HFFc6 (cell line): ENCODE results near the gene GANAB. TPM values are rescaled to one million over a fixed set of nuclear protein-coding genes. Genes with fewer than 3 reads are reported as not detected.

Experiments used
- DNase-seq: peaks from one replicate; pipeline ENCODE4 v3.0.0-alpha.2; 2018
- H3K27ac Mint-ChIP-seq: 2 replicates; pipeline ENCODE4 v1.8.0; 2020; ENCODE audit warnings: mild to moderate bottlenecking, mixed read lengths
- H3K27me3 Mint-ChIP-seq: 2 replicates; pipeline ENCODE4 v1.8.0; 2021; ENCODE audit warnings: mild to moderate bottlenecking, moderate library complexity, mixed read lengths; ENCODE audit not compliant: insufficient read depth
- H3K36me3 Mint-ChIP-seq: 2 replicates; pipeline ENCODE4 v1.8.0; 2021; ENCODE audit warnings: low read depth, mixed read lengths
- H3K4me1 Mint-ChIP-seq: 2 replicates; pipeline ENCODE4 v1.8.0; 2020; ENCODE audit warnings: low read depth, mixed read lengths
- H3K4me3 Mint-ChIP-seq: 2 replicates; pipeline ENCODE4 v1.8.0; 2020; ENCODE audit warnings: mild to moderate bottlenecking, moderate library complexity, mixed read lengths
- H3K9me3 Mint-ChIP-seq: 2 replicates; pipeline ENCODE4 v1.8.0; 2020; ENCODE audit warnings: mild to moderate bottlenecking, mixed read lengths
- CTCF ChIP-seq: fragments of 200-600 bp; sonication (generic); IDR thresholded peaks from 2 replicates; pipeline ENCODE4 v1.5.0; 2021; ENCODE audit warnings: antibody characterized with exemption, mild to moderate bottlenecking
- total RNA-seq, 6 experiments: library from RNA; stranded (reverse); fragmentation: NEBNext Ultra II Directional; extraction: Animal tissue kit (Norgen Biotek cat#: 25700); gene quantifications; 2 replicates in 1 of 6; 3 replicates in 5 of 6; pipeline ENCODE4 v1.2.3, GENCODE V29; 2021

Gene GANAB
- total RNA-seq, 6 experiments from 2014 or later = 331 to 450 (median 416) TPM

GRCh38 chr11:62613291-62613778 is 33.1 kb downstream of the GANAB start:
- Mint-ChIP-seq H3K9me3 (no peaks in the 10 kb centered on the region), H3K27ac (peak overlapping the region; percentile 66), H3K4me3 (no peak overlapping the region), H3K4me1 (peaks cover 25% of the 10 kb centered on the region), H3K27me3 (peaks cover 5% of the 10 kb centered on the region), H3K36me3 (peaks cover 11% of the 10 kb centered on the region)
- no peak for DNase-seq
- TF ChIP-seq CTCF = no peak

GRCh38 chr11:62612366-62613290 is 33.8 kb downstream of the GANAB start, which contains the start of the genes EML3 and ROM1:
Gene EML3 (minus strand): TSS chr11:62612775. CDS start chr11:62612457, 318 bp downstream.
Gene ROM1 (plus strand): TSS chr11:62613257. CDS start chr11:62613282, 25 bp downstream.
- Mint-ChIP-seq H3K27ac (peak within 1 kb of the TSS; percentile 93), H3K27me3 (peaks cover 5% of the 10 kb centered on the region), H3K4me3 (peak within 1 kb of the TSS; percentile 96), H3K9me3 (no peaks in the 10 kb centered on the region), H3K36me3 (peaks cover 11% of the 10 kb centered on the region), H3K4me1 (peaks cover 25% of the 10 kb centered on the region)
- DNase-seq = peak; percentile 43
- TF ChIP-seq CTCF = peak; percentile 98

- peaks cover 16% of the 10 kb centered on the region for H3K36me3 Mint-ChIP-seq
- H3K4me1 Mint-ChIP-seq = peaks cover 25% of the 10 kb centered on the region
- no peaks in the 10 kb centered on the region for H3K9me3 Mint-ChIP-seq
- H3K27ac Mint-ChIP-seq = peak overlapping the region; percentile 93
- no peak for TF ChIP-seq CTCF
- DNase-seq = peak; percentile 67
- H3K27me3 Mint-ChIP-seq = peaks cover 5% of the 10 kb centered on the region
- H3K4me3 Mint-ChIP-seq = peak overlapping the region; percentile 96
These were observed 34.6 kb downstream of the GANAB start for GRCh38 chr11:62611705-62612365.

GRCh38 chr11:62610814-62611704 is 35.4 kb downstream of the GANAB start:
- peak overlapping the region; percentile 93 for H3K27ac Mint-ChIP-seq
- peak overlapping the region; percentile 96 for H3K4me3 Mint-ChIP-seq
- DNase-seq = no peak
- peaks cover 18% of the 10 kb centered on the region for H3K36me3 Mint-ChIP-seq
- peaks cover 25% of the 10 kb centered on the region for H3K4me1 Mint-ChIP-seq
- no peaks in the 10 kb centered on the region for H3K9me3 Mint-ChIP-seq
- peaks cover 5% of the 10 kb centered on the region for H3K27me3 Mint-ChIP-seq
- TF ChIP-seq CTCF = no peak

- DNase-seq = no peak
- Mint-ChIP-seq H3K27me3 (peaks cover 5% of the 10 kb centered on the region), H3K36me3 (peaks cover 18% of the 10 kb centered on the region), H3K9me3 (no peaks in the 10 kb centered on the region), H3K4me3 (peak overlapping the region; percentile 43), H3K27ac (0 out of 2 replicates have a peak overlapping the region, but pooled peaks have one; percentile 16), H3K4me1 (peaks cover 25% of the 10 kb centered on the region)
- TF ChIP-seq CTCF = no peak
These were observed 36.0 kb downstream of the GANAB start for GRCh38 chr11:62610403-62610802.
